ENCODE results near the gene PTPN2.

The PTPN2 gene

DNA sequence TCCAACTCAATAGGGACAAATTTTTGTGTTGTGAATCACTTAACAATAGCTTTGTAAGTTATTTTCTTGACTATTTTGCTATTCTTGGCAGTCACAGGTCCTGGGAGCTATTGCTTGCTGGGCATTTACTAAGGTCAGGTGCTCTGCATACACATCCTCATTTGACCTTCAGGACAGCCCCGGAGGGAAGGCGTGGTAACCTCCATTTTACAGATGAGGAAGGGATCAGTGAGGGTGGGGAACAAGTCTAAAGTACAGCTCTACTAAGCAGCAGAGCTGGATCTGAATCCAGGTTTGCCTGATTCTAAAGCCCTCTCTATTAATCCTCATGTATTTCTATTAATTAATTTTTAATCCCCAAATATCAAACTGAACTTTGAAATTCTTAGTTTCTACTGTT, 58.8 kb downstream of the PTPN2 start:
- in situ Hi-C loops (cut with HindIII; ENCODE audit: low pct_unique_long_range_greater_than_20kb, low sequenced_read_pairs): no loop called here
- DNase-seq (ENCODE audit: low read depth in 1 of 2, low spot score in 1 of 2): no peak
- TF ChIP-seq JUND (IDR thresholded peaks at IDR 0.05; ENCODE audit: low read depth): no peak

DNA sequence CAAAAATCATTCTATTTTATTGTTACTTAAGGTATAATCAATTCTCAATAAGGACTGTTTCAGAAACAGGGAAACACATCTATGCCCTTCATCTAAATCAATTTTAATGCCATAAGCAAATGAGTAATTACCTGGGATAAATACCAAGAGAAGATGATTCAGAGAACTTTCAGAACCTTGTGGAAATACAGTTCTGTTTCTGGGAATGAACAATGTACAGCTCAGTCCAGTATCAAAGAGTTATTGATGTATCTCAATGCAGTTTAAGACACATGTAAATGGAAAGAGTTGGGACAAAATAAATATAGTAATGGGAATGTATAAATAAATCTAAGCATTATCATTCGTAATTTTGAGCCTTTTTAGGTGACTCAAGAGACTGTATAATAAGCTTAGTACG, 60.1 kb downstream of the PTPN2 start:
- TF ChIP-seq JUND (IDR thresholded peaks at IDR 0.05; ENCODE audit: low read depth): no peak
- no peak for DNase-seq (ENCODE audit: low read depth in 1 of 2, low spot score in 1 of 2)
- in situ Hi-C loops (cut with HindIII; ENCODE audit: low pct_unique_long_range_greater_than_20kb, low sequenced_read_pairs): no loop called here

DNA sequence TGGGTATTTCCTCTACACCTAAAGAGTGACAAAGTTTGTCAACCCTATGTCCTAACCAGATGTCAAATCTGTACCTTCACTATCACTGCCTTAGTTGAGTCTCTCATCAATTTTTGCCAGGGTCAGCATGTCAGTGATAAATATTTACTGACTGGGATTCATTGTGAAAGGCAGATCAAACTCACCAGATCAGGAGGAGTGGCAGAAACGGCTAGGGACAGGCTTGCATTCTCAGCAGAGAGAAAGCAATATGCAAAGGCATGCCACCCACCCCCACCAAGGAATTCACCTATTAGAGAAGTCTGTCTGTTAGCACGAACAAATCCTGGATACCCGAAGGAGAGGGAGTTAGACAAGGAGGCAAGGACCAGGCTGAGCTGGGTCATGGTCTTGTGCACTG, 62.6 kb downstream of the PTPN2 start:
- DNase-seq (ENCODE audit: low read depth in 1 of 2, low spot score in 1 of 2): no peak
- in situ Hi-C loops (cut with HindIII; ENCODE audit: low pct_unique_long_range_greater_than_20kb, low sequenced_read_pairs): no loop called here
- TF ChIP-seq JUND (IDR thresholded peaks at IDR 0.05; ENCODE audit: low read depth): no peak

DNA sequence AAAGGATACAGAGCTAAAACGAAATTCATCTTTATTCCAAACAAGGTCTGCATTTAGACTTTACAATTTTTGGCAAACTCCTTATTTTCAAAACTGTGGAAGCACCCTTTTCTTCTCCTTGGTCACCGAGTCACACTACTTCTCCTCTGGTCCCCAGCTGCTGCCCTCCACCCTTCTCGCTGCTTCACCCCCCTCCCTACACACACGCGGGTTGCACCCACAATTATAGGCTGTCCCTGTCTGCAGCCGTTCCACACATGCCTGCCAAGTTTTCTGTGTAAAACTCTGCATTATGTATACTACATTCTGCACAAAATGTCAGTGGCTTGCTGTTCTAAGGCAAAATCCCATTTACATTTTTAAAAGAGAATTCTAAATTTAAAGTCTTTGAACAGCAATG, 63.5 kb downstream of the PTPN2 start:
- in situ Hi-C loops (cut with HindIII; ENCODE audit: low pct_unique_long_range_greater_than_20kb, low sequenced_read_pairs): no loop called here
- no peak for DNase-seq (ENCODE audit: low read depth in 1 of 2, low spot score in 1 of 2)
- no peak for TF ChIP-seq JUND (IDR thresholded peaks at IDR 0.05; ENCODE audit: low read depth)

DNA sequence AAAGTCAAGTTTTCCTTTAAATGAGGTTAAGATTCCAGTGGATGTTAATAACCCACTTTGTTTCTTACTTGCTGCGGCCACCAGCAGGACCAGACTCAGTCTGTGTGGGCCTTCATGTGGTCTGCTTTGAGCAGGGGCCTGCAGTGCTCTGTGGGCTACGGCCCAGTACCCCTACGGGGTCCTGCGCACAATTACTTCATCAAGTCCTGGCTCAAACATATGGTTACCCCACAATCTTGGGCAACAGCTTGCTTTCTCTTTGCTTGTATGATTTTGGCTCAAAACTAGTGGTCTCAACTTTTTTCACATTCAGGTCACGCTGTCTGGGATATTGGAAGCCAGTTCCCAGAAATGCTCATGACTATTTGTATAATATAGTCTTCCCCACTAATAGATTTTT, 64.2 kb downstream of the PTPN2 start:
- TF ChIP-seq JUND (IDR thresholded peaks at IDR 0.05; ENCODE audit: low read depth): no peak
- no peak for DNase-seq (ENCODE audit: low read depth in 1 of 2, low spot score in 1 of 2)
- in situ Hi-C loops (cut with HindIII; ENCODE audit: low pct_unique_long_range_greater_than_20kb, low sequenced_read_pairs): no loop called here

DNA sequence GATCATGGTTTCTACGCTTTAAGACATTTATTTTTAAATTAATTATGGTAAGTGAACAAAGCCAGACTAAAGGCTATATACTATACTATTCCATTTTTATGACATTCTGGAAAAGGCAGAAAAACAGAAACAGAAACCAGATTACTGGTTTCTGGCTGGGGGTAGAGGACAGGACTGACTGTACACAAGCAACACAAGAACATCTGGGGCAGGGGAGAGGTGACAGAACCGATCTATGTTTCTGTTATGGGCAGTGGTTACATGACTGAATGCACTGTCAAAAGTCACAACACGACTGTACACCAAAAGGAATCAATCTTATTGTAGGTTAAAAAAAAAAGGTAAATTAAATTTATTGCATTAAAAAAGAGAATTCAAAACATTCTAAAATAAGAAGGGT, 64.7 kb downstream of the PTPN2 start:
- no peak for TF ChIP-seq JUND (IDR thresholded peaks at IDR 0.05; ENCODE audit: low read depth)
- in situ Hi-C loops (cut with HindIII; ENCODE audit: low pct_unique_long_range_greater_than_20kb, low sequenced_read_pairs): no loop called here
- DNase-seq (ENCODE audit: low read depth in 1 of 2, low spot score in 1 of 2): no peak

DNA sequence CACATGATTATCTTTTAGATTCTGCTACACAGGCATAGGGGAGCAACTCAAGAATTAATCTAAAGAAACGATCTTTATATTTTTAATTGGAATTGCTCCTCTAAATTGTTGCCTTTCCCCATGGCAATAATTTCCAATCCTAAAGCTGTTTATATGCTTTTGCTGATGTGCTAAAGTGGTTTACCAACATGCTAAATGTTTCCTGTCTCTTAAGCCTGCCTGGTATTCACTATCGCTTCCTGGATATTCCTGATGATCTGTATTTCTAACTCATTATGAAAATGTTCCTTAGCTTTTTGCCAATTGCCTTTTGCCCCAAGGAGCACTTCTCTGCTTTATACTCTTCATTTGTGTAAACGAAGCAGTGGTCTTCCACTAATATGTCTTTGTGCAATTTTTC, 65.8 kb downstream of the PTPN2 start:
- DNase-seq (ENCODE audit: low read depth in 1 of 2, low spot score in 1 of 2): no peak
- in situ Hi-C loops (cut with HindIII; ENCODE audit: low pct_unique_long_range_greater_than_20kb, low sequenced_read_pairs): no loop called here
- TF ChIP-seq JUND (IDR thresholded peaks at IDR 0.05; ENCODE audit: low read depth): no peak

DNA sequence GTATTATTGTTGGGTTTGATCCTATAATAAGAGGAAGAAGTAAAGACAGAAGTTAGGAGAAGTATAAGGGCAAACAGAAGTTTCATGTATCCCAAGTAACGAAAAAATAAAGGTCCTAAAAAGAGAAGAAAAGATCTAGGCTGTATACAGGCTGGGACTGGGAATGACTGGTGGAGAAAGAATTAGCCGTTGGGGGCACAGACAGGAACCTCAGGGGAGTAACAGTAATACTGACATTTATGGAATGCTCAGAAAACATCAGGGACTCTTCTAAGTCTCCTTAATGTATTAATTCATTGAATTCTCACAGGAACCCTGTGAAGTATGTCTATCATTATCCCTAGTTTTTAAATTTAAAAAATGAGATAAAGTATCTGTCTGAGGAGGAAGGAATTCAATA, 67.6 kb downstream of the PTPN2 start:
- no peak for DNase-seq (ENCODE audit: low read depth in 1 of 2, low spot score in 1 of 2)
- in situ Hi-C loops (cut with HindIII; ENCODE audit: low pct_unique_long_range_greater_than_20kb, low sequenced_read_pairs): no loop called here
- TF ChIP-seq JUND (IDR thresholded peaks at IDR 0.05; ENCODE audit: low read depth): no peak

DNA sequence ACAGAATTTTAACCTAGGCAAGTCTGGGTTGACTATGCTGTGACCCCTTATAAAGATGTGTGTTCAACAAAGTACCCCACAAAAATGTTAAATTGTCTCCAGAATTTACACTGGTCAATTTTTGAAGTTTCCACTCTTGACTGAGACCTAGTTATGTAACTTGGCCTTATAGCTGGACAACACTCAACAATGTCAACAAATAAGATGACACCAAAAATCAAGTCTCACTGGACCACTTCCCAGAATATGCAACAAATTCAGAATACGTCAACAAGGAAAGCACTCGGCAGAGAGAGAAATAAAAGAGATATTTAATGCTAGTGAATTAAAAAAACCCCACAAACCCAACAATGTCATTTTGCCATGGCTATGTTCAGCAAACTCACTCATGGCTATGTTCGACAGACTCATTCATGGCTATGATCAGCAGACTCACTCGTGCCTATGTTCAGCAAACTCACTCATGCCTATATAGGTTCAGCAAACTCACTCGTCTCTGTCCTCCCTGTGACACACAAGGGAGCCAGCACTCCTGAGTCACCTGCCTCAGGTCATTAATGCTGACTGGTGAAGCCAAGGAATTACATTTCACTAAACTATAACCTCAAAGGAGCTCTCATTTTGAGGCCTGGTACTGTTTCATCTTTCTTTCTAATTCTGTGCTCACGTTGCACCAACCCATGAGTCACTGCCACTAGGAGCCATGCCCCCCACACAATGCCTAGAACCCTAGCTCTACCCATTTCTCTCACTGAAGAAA, 72.7 kb downstream of the PTPN2 start:
- in situ Hi-C loops (cut with HindIII; ENCODE audit: low pct_unique_long_range_greater_than_20kb, low sequenced_read_pairs): no loop called here
- TF ChIP-seq JUND (IDR thresholded peaks at IDR 0.05; ENCODE audit: low read depth): no peak

DNA sequence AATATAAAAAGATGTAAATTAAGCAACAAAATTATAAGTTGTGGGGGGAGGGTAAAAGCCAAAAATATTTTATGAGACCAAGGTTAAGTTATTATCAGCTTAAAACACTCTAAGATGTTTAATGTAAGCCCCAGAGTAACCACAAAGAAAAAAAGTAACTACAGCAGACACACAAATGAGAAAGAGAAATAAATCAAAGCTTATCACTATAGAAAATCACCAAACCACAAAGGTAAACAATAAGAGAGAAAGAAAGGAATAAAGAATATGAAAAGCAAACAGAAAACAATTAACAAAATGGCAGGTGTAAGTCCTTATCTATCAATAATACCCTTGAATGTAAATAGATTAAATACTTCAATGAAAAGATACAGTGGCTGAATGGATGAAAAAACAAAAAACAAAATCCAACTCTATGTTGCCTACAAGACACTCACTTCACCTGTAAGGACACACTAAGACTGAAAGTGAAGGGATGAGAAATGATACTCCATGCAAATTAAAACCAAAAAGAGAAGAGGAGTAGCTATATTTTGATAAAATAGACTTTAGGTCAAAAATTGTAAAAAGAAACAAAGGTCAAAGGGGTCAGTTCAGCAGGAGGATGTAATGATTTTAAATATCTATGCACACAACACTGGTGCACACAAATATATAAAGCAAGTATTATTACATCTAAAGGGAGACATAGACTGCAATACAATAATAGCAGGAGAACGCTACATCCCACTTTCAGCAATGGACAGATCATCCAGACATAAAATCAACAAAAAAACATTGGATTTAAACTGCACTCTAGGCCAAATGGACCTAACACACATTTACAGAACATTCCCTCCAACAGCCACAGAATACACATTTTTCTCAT, 80.7 kb downstream of the PTPN2 start:
- TF ChIP-seq JUND (IDR thresholded peaks at IDR 0.05; ENCODE audit: low read depth): no peak
- in situ Hi-C loops (cut with HindIII; ENCODE audit: low pct_unique_long_range_greater_than_20kb, low sequenced_read_pairs): no loop called here
- no peak for DNase-seq (ENCODE audit: low read depth in 1 of 2, low spot score in 1 of 2)

More for the DNA sequence above, 72.7 kb downstream of the PTPN2 start:
- no peak for DNase-seq (ENCODE audit: low read depth in 1 of 2, low spot score in 1 of 2)

DNA sequence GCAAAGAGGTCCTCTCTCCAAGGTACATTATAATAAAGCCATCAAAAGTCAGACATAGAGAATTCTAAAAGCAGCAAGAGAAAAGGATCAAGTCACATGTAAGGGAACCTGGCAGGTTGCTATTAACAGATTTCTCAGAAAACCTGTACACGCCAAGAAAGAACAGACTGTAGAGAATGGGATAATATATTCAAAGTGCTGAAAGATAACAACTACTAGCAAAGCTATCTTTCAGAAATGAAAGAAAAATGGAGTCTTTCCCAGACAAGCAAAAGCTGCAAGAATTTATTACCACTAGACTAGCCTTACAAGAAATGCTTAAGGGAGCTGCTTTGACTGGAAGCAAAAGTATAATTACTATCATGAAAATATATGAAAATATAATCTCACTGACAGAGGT, 81.5 kb downstream of the PTPN2 start:
- no peak for DNase-seq (ENCODE audit: low read depth in 1 of 2, low spot score in 1 of 2)
- in situ Hi-C loops (cut with HindIII; ENCODE audit: low pct_unique_long_range_greater_than_20kb, low sequenced_read_pairs): no loop called here
- TF ChIP-seq JUND (IDR thresholded peaks at IDR 0.05; ENCODE audit: low read depth): no peak

DNA sequence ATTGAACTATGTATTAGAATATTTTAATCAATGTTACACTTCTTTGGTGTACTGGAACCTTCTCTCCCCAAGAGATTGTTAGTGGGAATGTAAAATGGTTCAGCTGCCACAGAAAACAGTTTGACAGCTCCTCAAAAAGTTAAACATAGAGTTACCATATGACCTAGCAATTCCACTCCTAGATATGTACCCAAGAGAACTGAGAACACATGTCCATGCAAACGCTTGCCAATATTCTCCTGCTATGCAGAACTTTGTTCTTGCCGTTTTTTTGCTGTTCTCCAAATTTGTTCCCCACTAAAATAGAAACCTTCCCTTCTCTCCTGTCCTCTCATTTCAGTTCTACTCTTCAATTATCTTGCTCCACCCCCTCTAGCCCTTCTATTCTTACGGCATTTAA, 87.6 kb downstream of the PTPN2 start:
- no peak for DNase-seq (ENCODE audit: low read depth in 1 of 2, low spot score in 1 of 2)
- in situ Hi-C loops (cut with HindIII; ENCODE audit: low pct_unique_long_range_greater_than_20kb, low sequenced_read_pairs): no loop called here
- TF ChIP-seq JUND (IDR thresholded peaks at IDR 0.05; ENCODE audit: low read depth): no peak

DNA sequence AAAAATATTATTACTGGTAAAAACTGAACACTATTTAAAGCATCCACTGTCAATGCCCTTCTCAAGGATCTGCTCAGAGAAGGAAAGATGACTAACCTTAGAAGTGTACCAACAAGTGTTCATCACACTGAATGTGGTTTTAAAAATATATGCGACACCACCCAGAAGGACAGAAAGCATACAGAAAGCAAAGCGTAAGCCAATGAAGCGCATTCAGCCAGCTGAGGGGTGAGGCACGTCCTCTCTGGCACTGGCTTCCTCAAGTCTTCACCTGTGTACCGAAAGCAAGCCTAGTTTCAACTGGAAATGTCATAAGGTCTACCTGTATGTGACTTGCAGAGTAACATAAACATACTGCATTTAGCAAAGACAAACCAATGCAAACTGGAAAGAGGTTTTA, 92.4 kb downstream of the PTPN2 start:
- in situ Hi-C loops (cut with HindIII; ENCODE audit: low pct_unique_long_range_greater_than_20kb, low sequenced_read_pairs): no loop called here
- TF ChIP-seq JUND (IDR thresholded peaks at IDR 0.05; ENCODE audit: low read depth): no peak
- no peak for DNase-seq (ENCODE audit: low read depth in 1 of 2, low spot score in 1 of 2)

Measured in T47D (cell line).